GM19025 (cell line): ENCODE results near the gene ARMC5.
"Not testable (repeated sequence)": the region's sequence is repeated elsewhere in the genome, so short reads cannot be mapped to it uniquely, and the experiment has no call there.

ENCODE experiments used
- ATAC-seq: cut with Tn5 transposase; IDR thresholded peaks from one replicate; pipeline ENCODE4 v1.9.1; 2021; ENCODE audit warnings: mild to moderate bottlenecking, low read depth, moderate library complexity; ENCODE audit not compliant: unreplicated experiment

Gene ARMC5

GRCh38 chr16:31489616-31490584 lies 30.6 kb downstream of the ARMC5 start:
- no peak for ATAC-seq

- ATAC-seq = no peak
Measured at GRCh38 chr16:31491778-31492418, 32.6 kb downstream of the ARMC5 start.

DNA sequence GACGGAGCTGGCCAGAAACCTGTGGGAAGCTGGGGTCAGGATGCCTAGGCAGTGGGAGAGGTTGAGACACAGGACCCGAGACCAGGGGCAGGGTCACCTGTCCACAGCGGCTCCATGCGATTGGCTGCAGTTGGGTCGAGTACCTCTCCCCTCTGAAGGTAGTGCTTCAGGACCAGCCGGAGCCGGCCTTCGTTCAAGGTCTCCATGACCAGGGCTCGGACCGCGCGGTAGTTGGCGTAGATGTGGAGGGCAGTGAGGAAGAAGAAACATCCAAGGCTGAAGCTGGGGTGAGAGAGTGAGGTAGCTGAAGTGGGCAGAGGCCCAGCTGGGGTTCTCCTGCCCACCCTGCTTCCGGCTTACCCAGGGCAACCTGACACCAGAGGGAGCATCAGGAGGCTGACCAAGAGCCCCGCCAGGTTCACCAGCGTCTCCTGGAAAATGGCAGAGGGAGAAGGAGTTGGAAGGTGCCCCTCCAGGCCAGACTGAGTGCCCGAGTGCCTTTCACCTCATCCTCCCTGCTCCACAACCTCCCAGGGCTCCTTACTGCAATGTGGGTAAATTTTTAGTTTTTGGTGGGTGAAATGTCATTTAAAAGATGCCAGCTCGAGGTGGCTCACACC lies 34.3 kb downstream of the ARMC5 start:
- ATAC-seq = no peak

- no peak for ATAC-seq
Measured at GRCh38 chr16:31496670-31497069, 37.4 kb downstream of the ARMC5 start.

- ATAC-seq = no peak
Measured at GRCh38 chr16:31498493-31498892, 39.2 kb downstream of the ARMC5 start.

- ATAC-seq = no peak
Measured at GRCh38 chr16:31499928-31500327, 40.6 kb downstream of the ARMC5 start.

- ATAC-seq = no peak
Measured at GRCh38 chr16:31501226-31501965, 42.1 kb downstream of the ARMC5 start.

DNA sequence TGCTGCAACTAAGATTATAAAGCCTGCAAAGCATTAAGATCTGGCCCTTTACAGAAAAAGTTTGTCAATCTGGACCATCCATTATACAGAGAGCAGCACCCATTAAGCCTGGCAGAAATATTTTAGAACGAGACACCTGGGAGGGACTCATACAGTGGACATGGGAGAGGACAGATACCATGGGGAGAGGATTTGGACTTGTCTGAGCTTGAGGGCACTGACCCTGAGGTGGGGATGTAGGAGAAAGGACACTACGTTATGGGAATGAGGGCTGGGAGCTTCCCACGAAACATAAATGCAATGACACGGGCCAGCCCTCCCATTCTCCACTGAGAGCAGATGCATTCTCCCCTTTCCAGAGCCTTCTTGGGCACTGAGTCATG lies 42.7 kb downstream of the ARMC5 start:
- ATAC-seq = no peak

GRCh38 chr16:31502981-31503380 lies 43.7 kb downstream of the ARMC5 start:
- no peak for ATAC-seq

DNA sequence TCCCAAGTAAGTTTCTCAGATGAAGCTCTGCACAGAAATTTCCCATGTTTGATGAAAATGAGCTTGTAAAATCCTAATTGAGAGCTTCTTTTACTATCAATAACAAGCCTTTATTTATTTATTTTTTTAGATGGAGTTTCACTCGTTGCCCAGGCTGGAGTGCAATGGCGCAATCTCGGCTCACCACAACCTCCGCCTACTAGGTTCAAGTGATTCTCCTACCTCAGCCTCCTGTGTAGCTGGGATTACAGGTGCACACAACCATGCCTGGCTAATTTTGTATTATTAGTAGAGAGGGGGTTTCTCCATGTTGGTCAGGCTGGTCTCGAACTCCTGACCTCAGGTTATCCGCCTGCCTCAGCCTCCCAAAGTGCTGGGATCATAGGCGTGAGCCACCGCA lies 44.3 kb downstream of the ARMC5 start:
- ATAC-seq = not testable (repeated sequence)

DNA sequence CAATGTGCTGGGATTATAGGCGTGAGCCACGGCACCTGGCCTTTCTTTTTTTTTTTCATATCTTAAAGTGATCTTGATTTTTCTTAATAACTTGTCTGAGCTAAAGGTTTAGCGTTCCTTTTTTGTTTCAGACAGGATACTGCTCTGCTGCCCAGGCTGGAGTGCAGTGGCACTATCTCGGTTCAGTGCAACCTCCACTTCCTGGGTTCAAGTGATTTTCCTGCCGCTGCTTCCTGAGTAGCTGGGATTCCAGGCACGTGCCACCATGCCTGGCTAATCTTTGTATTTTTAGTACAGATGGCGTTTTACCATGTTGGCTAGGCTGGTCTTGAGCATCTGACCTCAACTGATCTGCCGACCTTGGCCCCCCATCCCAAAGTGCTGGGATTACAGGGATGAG lies 44.9 kb downstream of the ARMC5 start:
- ATAC-seq = no peak

- ATAC-seq = no peak
Measured at GRCh38 chr16:31505483-31505882, 46.2 kb downstream of the ARMC5 start.

DNA sequence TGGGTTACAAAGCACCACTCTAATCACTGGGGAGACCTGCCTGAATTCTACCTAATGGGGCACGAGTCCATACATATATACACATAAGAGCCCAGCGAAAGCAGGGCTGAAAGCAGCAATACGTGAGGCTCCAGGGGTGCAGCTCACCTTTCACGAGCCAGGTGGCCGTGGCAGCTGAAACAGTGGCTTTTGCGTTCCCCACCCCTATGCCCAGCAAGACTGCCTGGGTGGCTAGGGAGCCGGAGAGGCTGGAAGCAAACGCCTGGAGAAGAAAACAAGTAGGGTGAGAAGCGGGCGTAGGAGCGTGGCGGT lies 48.3 kb downstream of the ARMC5 start:
- no peak for ATAC-seq

- peak; percentile 86 for ATAC-seq
Measured at GRCh38 chr16:31507929-31508705, 48.8 kb downstream of the ARMC5 start, which contains the start of gene RUSF1. TSS of gene RUSF1 (minus strand) at chr16:31508391. CDS start at chr16:31508373, 18 bp downstream.

DNA sequence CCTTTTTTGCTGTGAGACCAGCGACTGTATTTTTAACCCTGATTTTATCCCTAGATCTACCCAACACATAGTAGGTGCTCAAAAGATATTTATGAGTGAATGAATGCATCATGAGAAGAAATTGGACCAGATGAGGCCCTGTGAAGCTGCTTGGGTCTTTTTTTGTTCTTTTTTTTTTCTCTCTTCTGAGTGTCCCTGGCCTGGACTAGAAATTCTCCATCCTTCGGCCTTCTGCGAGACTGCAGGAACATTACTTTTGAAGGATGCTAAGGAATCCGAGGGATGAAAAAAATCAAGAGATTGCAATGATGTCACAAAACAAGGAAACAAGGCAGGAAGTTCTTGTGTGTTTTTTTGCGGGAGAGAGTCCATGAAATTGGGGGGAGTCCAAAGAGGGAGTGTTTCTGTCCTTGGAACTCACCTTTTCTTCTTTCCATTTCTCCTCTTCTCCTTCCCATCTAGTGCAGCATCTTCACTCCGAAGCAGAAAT lies 49.5 kb downstream of the ARMC5 start:
- ATAC-seq = no peak

DNA sequence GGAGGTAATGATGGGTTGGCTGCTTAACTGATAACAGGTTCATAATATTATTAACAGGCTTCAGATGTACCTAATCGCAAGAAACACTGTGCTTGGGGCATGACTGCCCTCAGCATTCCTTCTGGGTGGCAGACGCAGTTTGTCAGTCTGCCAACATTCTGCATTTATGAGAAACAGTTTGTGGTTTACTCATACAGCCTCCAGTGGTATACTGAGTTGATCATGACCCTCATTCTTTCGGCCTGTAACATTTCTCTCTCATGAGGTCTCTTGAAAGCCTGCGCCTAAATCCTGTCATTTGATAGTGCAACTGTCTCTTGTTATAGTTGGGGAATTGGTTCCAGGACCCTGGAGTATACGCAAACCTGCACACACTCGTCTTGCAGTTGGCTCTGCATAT lies 53.8 kb downstream of the ARMC5 start:
- no peak for ATAC-seq

- no peak for ATAC-seq
Measured at GRCh38 chr16:31513884-31514283, 54.6 kb downstream of the ARMC5 start.
